ENCODE measurements around the gene ANKRD53. TPM values are rescaled to one million over a fixed set of nuclear protein-coding genes. Genes with fewer than 3 reads are reported as not detected.

The ANKRD53 gene
- total RNA-seq, 2 experiments from 2014 or later: not detected

GRCh38 chr2:70949086-70949485 lies 29.3 kb upstream of the ANKRD53 start:
- DNase-seq (no peak), ATAC-seq (no peak)
- ChIA-PET POLR2A (no interaction called here), CTCF (interaction anchor here (0.6 to 7.2 kb wide), 48 partner anchors 10 to 645 kb away, joined by 3 to 117 read pairs (median 5); partner anchors contain the start of genes ANKRD53, ATP6V1B1 and FIGLA)
- no peak overlapping the region for H3K27ac Mint-ChIP-seq
- peaks cover 6% of the 10 kb centered on the region for H3K4me1 Mint-ChIP-seq (ENCODE audit: low read depth)
- intact Hi-C loops (cut with micrococcal nuclease): loop anchor here (5.0 kb wide), 2 partner anchors 77 to 162 kb away; no protein-coding TSS in a partner anchor
- H3K36me3 Mint-ChIP-seq (ENCODE audit: low read depth): no peaks in the 10 kb centered on the region
- H3K9me3 Mint-ChIP-seq: no peaks in the 10 kb centered on the region
- H3K4me3 Mint-ChIP-seq: no peak overlapping the region
- no peak for TF ChIP-seq CTCF (IDR thresholded peaks at IDR 0.05)
- H3K27me3 Mint-ChIP-seq: peaks cover 11% of the 10 kb centered on the region

GRCh38 chr2:70954886-70955285 lies 23.5 kb upstream of the ANKRD53 start:
- TF ChIP-seq CTCF (IDR thresholded peaks at IDR 0.05): no peak
- ATAC-seq (no peak), DNase-seq (no peak)
- CTCF ChIA-PET: interaction anchor here (1.0 to 7.2 kb wide), 6 partner anchors 8 to 166 kb away, joined by 3 to 42 read pairs (median 4); no protein-coding TSS in a partner anchor
- H3K27ac Mint-ChIP-seq: no peak overlapping the region
- H3K9me3 Mint-ChIP-seq: no peaks in the 10 kb centered on the region
- peaks cover 4% of the 10 kb centered on the region for H3K4me1 Mint-ChIP-seq (ENCODE audit: low read depth)
- H3K27me3 Mint-ChIP-seq: peaks cover 17% of the 10 kb centered on the region
- intact Hi-C loops (cut with micrococcal nuclease): no loop called here
- POLR2A ChIA-PET: no interaction called here
- no peaks in the 10 kb centered on the region for H3K36me3 Mint-ChIP-seq (ENCODE audit: low read depth)
- H3K4me3 Mint-ChIP-seq: no peak overlapping the region

GRCh38 chr2:70956141-70956540 lies 22.3 kb upstream of the ANKRD53 start:
- no peak overlapping the region for H3K27ac Mint-ChIP-seq
- intact Hi-C loops (cut with micrococcal nuclease): no loop called here
- H3K9me3 Mint-ChIP-seq: no peaks in the 10 kb centered on the region
- CTCF ChIA-PET: interaction anchor here (1.6 to 7.2 kb wide), 2 partner anchors 9 to 85 kb away, joined by 12 to 42 read pairs; no protein-coding TSS in a partner anchor
- POLR2A ChIA-PET: no interaction called here
- ATAC-seq (no peak), DNase-seq (no peak)
- H3K27me3 Mint-ChIP-seq: peaks cover 20% of the 10 kb centered on the region
- no peaks in the 10 kb centered on the region for H3K36me3 Mint-ChIP-seq (ENCODE audit: low read depth)
- peaks cover 4% of the 10 kb centered on the region for H3K4me1 Mint-ChIP-seq (ENCODE audit: low read depth)
- no peak for TF ChIP-seq CTCF (IDR thresholded peaks at IDR 0.05)
- H3K4me3 Mint-ChIP-seq: no peak overlapping the region

- intact Hi-C loops (cut with micrococcal nuclease): no loop called here
- H3K4me1 Mint-ChIP-seq (ENCODE audit: low read depth): peaks cover 4% of the 10 kb centered on the region
- peaks cover 20% of the 10 kb centered on the region for H3K27me3 Mint-ChIP-seq
- no peaks in the 10 kb centered on the region for H3K36me3 Mint-ChIP-seq (ENCODE audit: low read depth)
- CTCF ChIA-PET: no interaction called here
- ATAC-seq (no peak), DNase-seq (no peak)
- H3K27ac Mint-ChIP-seq: no peak overlapping the region
- no peak overlapping the region for H3K4me3 Mint-ChIP-seq
- POLR2A ChIA-PET: no interaction called here
- no peaks in the 10 kb centered on the region for H3K9me3 Mint-ChIP-seq
- no peak for TF ChIP-seq CTCF (IDR thresholded peaks at IDR 0.05)
Observed at GRCh38 chr2:70957798-70958197, 20.6 kb upstream of the ANKRD53 start.

GRCh38 chr2:70958759-70959158 lies 19.7 kb upstream of the ANKRD53 start:
- ChIA-PET POLR2A (no interaction called here), CTCF (interaction anchor here (1.4 kb wide), 1 partner anchor 10 kb away, joined by 7 read pairs; no protein-coding TSS in a partner anchor)
- no peak for TF ChIP-seq CTCF (IDR thresholded peaks at IDR 0.05)
- H3K27ac Mint-ChIP-seq: no peak overlapping the region
- ATAC-seq (no peak), DNase-seq (no peak)
- H3K9me3 Mint-ChIP-seq: no peaks in the 10 kb centered on the region
- no peak overlapping the region for H3K4me3 Mint-ChIP-seq
- H3K27me3 Mint-ChIP-seq: peaks cover 26% of the 10 kb centered on the region
- intact Hi-C loops (cut with micrococcal nuclease): no loop called here
- H3K4me1 Mint-ChIP-seq (ENCODE audit: low read depth): peaks cover 4% of the 10 kb centered on the region
- no peaks in the 10 kb centered on the region for H3K36me3 Mint-ChIP-seq (ENCODE audit: low read depth)
